ENCODE measurements around the gene KCNC1.

The KCNC1 gene

GRCh38 chr11:17714870-17715269 lies 19.7 kb upstream of the KCNC1 start:
- DNase-seq (ENCODE audit: low read depth in 2 of 2): no peak

- no peak for DNase-seq (ENCODE audit: low read depth in 2 of 2)
Measured at GRCh38 chr11:17716807-17717206, 17.8 kb upstream of the KCNC1 start.

- DNase-seq (ENCODE audit: low read depth in 2 of 2): no peak
Measured at GRCh38 chr11:17718015-17718414, 16.6 kb upstream of the KCNC1 start.

- DNase-seq (ENCODE audit: low read depth in 2 of 2): no peak
Measured at GRCh38 chr11:17718510-17718962, 16.0 kb upstream of the KCNC1 start.

GRCh38 chr11:17719028-17719937 lies 15.3 kb upstream of the KCNC1 start, which contains the start of gene MYOD1:
Gene MYOD1 (plus strand): TSS chr11:17719571. CDS start chr11:17719783, 212 bp downstream.
- DNase-seq (ENCODE audit: low read depth in 2 of 2): no peak

DNA sequence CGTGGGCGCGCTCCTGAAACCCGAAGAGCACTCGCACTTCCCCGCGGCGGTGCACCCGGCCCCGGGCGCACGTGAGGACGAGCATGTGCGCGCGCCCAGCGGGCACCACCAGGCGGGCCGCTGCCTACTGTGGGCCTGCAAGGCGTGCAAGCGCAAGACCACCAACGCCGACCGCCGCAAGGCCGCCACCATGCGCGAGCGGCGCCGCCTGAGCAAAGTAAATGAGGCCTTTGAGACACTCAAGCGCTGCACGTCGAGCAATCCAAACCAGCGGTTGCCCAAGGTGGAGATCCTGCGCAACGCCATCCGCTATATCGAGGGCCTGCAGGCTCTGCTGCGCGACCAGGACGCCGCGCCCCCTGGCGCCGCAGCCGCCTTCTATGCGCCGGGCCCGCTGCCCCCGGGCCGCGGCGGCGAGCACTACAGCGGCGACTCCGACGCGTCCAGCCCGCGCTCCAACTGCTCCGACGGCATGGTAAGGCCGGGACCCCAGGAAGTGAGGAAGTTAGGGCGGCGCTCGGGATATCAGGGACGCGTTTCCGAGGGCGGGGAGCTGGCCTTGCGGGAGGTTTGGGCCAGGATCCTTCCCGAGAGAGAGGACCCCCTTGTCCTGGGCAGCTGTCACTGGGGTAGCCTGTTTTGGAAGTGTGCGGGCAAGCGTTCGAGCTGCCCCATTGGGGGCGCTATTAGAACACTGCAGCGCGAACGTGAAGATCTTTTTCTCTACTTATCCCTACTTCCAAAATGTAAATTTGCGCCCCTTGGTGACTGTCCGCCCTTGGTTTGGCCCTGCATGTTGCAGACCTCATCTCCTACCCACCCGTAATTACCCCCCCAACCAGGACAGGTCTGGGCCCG lies 14.4 kb upstream of the KCNC1 start:
- no peak for DNase-seq (ENCODE audit: low read depth in 2 of 2)

- no peak for DNase-seq (ENCODE audit: low read depth in 2 of 2)
Measured at GRCh38 chr11:17720796-17721171, 13.8 kb upstream of the KCNC1 start.

- no peak for DNase-seq (ENCODE audit: low read depth in 2 of 2)
Measured at GRCh38 chr11:17721242-17721999, 13.2 kb upstream of the KCNC1 start.

DNA sequence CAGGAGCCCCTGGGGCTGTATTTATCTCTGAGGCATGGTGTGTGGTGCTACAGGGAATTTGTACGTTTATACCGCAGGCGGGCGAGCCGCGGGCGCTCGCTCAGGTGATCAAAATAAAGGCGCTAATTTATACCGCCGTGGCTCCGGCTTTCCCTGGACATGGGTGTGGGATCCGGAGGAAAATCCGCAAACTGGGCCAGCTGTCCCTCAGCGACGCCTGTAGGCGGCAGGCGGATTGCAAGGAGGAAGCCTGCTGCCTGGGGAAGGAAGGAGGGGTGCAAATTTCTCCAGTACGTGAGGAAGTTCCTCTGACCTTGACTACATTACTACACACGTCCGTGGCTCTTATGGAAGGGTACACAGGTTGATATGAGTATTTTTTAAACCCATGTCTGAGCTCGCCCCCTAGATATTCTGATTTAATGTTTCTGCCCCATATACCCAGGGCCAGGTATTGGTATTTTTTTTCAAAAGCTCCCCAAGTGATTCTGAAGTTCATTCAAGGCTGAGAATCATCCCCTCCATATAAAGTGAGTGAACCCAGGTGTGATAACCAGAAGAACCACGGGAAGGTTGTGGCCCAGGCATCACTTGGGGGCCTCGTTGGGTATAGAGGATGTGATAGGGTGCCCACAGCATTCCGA lies 12.5 kb upstream of the KCNC1 start:
- DNase-seq (ENCODE audit: low read depth in 2 of 2): no peak

DNA sequence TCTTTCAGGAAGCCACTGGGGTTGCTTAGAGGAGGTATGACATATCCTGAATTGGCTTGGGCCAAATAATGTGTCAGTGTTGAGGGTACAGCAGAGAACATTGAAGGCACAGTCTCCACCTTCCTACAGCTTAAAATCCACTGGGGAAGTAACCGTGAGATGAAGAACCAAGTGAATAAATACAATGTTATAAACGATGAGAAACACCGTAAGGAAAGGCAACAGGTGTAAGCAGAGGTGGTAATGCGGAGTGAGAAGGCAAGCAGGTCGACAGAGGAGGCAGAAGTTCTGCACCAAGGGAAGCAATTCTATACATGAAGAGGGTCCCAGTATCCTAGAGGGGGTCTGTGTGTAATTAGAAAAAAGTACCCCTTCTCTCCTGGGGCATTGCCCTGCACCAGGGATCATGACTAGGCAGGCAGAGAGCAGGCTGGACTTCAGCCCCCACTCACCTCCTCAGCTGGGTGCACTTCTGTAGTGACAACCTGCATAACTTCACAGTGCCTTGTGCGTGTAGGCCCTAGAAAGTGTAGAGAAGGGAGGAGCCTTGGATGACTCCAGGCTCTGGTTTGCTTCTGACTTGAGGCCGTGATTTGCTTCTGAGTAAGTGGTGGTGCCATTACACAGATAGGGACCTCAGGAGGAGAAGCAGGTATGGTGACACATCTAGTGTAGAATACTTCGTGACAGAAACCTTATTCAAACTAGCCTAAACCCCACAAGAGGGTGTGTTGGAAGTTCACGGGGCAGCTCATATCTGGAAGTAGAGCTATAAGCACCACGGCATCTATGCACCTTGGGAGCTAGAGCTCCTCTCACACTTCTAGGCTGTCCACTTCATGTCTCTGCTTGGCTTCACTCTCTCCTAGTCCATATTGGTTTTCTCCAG lies 10.3 kb upstream of the KCNC1 start:
- no peak for DNase-seq (ENCODE audit: low read depth in 2 of 2)

DNA sequence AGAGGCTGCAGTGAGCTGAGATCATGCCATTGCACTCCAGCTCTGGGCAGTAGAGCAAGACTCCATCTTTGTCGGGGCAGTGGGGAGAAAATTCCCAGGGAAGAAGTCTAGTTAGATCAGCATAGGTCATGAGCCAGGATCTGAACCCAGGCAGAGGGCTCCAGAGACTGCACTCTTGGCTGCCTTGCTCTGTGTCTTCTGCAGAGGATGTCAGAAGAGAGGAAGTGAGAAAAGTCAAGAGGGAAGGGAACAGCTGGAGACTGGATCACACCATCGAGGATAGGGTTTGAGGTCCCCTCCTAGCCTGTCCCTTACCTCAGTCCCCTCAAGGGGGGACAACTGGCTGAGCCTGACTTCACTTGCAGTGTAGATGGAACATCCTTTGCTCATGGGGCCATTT lies 9.4 kb upstream of the KCNC1 start:
- DNase-seq (ENCODE audit: low read depth in 2 of 2): no peak

DNA sequence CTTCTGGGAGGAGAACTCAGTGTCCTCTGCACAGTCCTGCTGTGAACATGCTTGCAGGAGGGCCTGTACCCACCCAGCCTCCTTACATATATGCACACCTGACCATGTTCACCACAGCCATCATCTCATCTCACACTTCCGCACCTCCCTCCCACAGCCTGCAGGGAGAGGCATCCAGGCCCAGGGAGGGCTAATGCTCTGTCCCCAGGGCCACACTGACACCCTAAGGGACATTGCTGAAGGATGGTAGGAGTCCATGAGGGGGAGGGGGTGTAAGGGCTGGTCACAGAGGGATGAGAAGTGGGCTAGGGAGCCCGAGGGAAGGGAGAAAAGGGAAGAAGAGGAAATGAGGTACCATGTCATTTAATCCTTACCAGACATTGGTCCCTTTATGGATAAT lies 4.4 kb upstream of the KCNC1 start:
- DNase-seq (ENCODE audit: low read depth in 2 of 2): no peak

DNA sequence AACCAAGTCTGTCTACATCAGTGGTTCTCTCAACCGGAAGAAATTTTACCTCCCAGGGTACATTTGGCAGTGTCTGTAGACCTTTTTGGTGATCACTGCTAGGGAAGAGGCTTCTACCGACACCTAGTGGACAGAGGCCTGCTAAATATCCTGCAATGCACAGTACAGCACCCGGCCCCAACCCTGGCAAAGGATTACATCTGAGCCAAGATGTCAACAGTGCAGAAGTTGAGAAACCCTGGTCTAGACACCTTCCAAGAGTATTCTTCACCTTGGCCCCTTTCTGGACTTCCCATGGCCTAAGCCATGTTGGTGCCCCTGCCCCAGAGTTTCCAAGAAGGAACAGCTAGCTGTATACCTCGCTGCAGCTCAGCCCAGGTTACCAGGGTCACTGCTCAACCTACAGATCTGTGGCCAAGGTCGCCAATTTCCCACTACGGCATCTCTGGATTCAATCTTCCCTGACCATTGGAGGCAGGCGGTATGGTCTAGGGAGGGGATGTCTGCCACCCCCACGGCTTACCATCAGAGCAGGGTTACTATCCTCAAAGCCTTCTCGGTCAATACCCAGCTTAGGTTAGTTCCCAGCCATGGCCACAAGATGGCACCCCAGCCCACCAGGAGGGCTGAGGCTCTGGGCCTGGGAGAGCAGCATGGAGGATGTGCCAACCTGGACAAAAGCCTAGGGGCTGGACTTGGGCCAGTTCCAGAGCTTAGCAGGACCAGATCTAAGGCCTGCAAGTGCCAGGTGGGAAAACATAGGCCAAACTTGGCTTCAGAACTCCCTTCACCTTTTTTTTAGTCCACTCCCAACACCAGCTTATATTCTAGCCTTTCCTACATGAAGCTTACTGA lies 3.7 kb upstream of the KCNC1 start:
- DNase-seq (ENCODE audit: low read depth in 2 of 2): peak in 1 of 2 donors; percentile 9

DNA sequence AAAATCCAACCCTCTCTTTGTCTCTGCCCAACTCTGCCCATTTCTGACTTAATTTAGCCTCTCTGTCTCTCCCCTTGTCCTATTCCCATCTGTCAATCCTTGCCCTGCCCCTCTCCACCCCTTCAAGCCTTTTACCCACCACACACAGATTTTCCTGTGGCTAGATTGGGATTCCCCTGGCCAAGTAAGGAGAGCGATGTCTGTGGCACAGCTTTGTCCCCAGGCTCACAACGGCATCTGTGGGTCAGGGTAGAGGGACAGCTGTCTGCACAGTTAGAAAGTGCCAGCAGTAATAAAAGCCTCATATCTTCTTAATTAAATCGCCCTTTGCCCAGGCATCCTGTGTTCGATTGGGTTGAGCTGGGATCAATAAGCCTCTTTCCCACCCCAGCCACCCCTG lies 1.3 kb upstream of the KCNC1 start:
- DNase-seq (ENCODE audit: low read depth in 2 of 2): no peak

DNA sequence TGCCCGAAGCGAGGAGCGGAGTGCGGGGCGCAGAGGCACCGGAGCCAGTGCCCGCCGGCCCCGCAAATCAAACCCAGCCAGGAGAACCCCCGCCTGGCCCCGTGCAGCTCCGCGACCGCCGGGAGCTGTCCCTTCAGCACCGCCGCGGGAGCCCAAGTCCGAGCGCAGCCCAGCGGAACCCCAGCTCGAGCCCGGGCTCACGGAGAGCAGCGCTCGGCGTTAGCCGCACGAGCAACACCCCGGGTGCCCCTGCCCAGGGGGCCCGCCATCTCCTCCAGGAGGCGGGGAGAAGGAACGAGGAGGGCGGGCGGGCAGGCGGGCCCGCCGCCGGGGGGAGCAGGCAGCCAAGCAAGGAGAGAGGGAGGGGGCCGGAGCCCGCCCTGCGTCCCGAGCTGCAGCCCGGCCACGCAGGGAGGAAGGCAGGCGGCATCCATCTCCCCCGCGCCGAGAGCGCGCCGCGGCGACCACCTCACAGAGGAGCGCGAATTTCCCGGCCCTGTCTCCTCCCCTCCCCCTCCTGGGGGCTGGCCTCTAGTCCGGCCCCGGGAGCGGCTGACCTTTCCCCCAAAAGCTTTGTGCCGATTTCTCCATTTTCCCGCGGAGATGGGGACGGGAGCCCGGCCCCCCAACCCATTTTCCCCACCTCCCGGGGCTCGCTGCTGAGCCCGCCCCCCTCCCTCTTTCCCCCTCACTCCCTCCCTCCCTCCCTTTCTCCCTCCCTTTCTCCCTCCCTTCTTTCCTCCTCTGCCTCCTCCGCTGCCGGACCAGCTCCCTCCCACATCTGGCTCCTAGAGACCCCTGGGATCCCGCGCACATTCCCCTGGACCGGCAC lies 621 bp downstream of the KCNC1 start:
- no peak for DNase-seq (ENCODE audit: low read depth in 2 of 2)

DNA sequence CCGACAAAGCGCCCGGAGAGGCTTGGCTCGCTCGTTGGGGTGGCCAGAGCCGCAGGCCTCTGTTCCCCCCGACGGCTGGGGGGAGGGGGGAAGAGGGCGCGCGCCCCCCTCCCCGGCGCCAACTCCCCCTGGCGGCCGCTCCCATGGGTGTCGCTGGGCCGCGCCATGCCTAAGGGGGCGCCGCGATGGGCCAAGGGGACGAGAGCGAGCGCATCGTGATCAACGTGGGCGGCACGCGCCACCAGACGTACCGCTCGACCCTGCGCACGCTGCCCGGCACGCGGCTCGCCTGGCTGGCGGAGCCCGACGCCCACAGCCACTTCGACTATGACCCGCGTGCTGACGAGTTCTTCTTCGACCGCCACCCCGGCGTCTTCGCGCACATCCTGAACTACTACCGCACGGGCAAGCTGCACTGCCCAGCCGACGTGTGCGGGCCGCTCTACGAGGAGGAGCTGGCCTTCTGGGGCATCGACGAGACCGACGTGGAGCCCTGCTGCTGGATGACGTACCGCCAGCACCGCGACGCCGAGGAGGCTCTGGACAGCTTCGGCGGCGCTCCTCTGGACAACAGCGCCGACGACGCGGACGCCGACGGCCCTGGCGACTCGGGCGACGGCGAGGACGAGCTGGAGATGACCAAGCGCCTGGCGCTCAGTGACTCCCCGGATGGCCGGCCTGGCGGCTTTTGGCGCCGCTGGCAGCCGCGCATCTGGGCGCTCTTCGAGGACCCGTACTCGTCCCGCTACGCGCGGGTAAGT lies 1.4 kb downstream of the KCNC1 start:
- no peak for DNase-seq (ENCODE audit: low read depth in 2 of 2)

DNA sequence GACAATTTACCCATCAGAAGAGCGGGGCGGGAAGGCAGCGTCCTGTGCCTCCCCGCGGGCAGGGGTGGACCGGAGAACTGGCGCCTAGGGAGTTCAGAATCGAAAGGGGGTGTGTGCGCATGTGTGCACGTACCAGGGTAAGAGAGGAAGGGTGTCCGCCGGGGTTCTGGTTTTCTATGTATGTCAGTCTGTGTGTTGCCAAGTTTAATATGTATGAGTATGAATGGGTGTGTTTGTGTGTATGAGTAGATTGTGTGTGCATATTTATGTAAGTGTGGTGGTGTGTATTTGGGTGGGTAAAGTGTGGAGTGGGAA lies 2.0 kb downstream of the KCNC1 start:
- DNase-seq (ENCODE audit: low read depth in 2 of 2): no peak
